Activated CD8-positive, alpha-beta memory T cell treated with anti-CD3 and anti-CD28 coated beads, Interleukin-2, amount 10 ng/mL, durations not matched to agents 7 days and 5 days (primary cell): Measurements from ENCODE around the gene USP28. TPM values are rescaled to one million over a fixed set of nuclear protein-coding genes. Genes with fewer than 3 reads are reported as not detected.
"Not testable (repeated sequence)": the region's sequence is repeated elsewhere in the genome, so short reads cannot be mapped to it uniquely, and the experiment has no call there.

Experiments used
- ATAC-seq: fragments of 150-1000 bp; cut with Tn5 transposase; one replicate; pipeline ENCODE4 v1.10.0; 2021; ENCODE audit warnings: moderate library complexity
- CTCF ChIA-PET: fragments of 350-600 bp; sonication (Branson Sonifier 250); formaldehyde crosslinking; loops from one replicate; lab custom pipeline; 2021; ENCODE audit warnings: antibody characterized with exemption; lab: Charles Lee
- DNase-seq: peaks from one replicate; pipeline ENCODE4 v3.0.0-alpha.2; 2020
- H3K27ac Mint-ChIP-seq: one replicate; pipeline ENCODE4 v1.8.0; 2021; ENCODE audit warnings: mild to moderate bottlenecking, mixed read lengths
- H3K27me3 Mint-ChIP-seq: one replicate; pipeline ENCODE4 v1.8.0; 2021; ENCODE audit warnings: mixed read lengths
- H3K36me3 Mint-ChIP-seq: one replicate; pipeline ENCODE4 v1.8.0; 2021; ENCODE audit warnings: mild to moderate bottlenecking, mixed read lengths
- H3K4me1 Mint-ChIP-seq: one replicate; pipeline ENCODE4 v1.8.0; 2021; ENCODE audit warnings: mixed read lengths
- H3K4me3 Mint-ChIP-seq: one replicate; pipeline ENCODE4 v1.8.0; 2021; ENCODE audit warnings: mild to moderate bottlenecking, moderate library complexity, mixed read lengths
- H3K9me3 Mint-ChIP-seq: one replicate; pipeline ENCODE4 v1.8.0; 2022; ENCODE audit warnings: low read depth, mixed read lengths
- total RNA-seq, 2 experiments: library from RNA; stranded (reverse); gene quantifications; one replicate each; pipeline ENCODE4 v1.2.3, GENCODE V29; 2021

Gene USP28
- total RNA-seq, 2 experiments from 2014 or later = 50.5 to 65.1 TPM

DNA sequence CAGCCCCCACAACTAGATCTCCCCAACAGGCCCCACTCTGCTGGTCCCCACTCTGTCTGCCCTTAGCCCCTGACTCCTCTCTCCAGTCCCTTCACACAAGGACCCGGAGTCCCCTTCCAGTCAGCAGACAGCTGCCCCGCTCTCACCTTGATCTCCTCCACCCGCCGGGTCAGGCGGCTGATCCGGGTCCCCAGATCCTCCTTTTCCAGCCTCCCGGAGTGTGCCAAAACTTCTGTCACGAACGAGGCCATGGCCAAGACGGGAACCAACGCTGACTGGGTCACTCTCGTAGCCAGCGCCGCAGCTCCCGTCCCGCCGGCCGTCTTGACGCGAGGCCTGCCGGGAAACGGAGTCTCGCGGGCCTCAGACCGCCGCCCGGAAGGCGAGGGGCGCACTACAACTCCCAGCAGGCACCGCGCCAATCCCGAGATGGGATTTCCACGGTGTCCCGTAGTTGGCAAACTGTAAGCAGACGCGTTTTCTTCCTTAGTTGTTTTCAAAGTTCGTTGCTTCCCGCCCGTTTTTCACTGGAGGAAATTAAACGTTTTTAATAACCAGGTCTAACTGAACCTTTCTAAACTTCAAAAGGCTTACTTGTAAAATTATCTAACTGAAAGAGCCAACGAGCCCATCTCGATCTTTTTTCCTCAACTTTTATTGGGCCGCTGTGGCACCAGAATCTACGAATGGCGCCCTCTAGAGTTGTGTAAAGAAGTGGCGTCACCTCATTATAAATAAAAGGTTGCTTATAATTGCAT is 101.8 kb downstream of the USP28 start, which contains the start of gene ZW10:
TSS of gene ZW10 (minus strand) at position 277 of the 758 bp plus-strand sequence. CDS start at position 251, 26 bp downstream.
- no peaks in the 10 kb centered on the region for H3K9me3 Mint-ChIP-seq
- CTCF ChIA-PET = interaction anchor here (0.6 to 1.9 kb wide), 18 partner anchors 9 to 469 kb away, joined by 3 to 18 read pairs (median 3); partner anchors contain the start of genes TTC12 and USP28
- ATAC-seq = peak; percentile 98
- peaks cover 31% of the 10 kb centered on the region for H3K4me1 Mint-ChIP-seq
- peak within 1 kb of the TSS; percentile 100 for H3K4me3 Mint-ChIP-seq
- DNase-seq = peak; percentile 96
- H3K27ac Mint-ChIP-seq = peak within 1 kb of the TSS; percentile 94
- peaks cover 3% of the 10 kb centered on the region for H3K27me3 Mint-ChIP-seq
- H3K36me3 Mint-ChIP-seq = peaks cover 5% of the 10 kb centered on the region

DNA sequence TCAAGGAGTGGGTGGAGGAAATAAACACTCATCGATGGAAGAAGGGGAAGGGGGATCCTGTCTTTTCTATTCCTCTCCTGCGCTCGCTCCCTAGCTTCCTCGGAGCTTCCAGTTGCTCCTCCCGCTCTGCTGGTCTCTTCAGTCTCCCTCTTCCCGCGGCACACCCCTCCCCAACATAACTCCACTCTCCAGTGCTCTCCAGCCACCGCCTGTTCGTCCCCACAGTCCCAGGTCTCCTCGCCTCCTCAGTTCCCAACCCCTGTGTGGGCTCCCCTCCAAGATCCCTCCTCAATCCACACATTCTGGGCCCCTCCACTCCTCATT is 102.3 kb downstream of the USP28 start:
- H3K27me3 Mint-ChIP-seq = peaks cover 3% of the 10 kb centered on the region
- H3K36me3 Mint-ChIP-seq = peaks cover 8% of the 10 kb centered on the region
- peak overlapping the region; percentile 94 for H3K27ac Mint-ChIP-seq
- no peak for ATAC-seq
- no peak for DNase-seq
- H3K4me3 Mint-ChIP-seq = peak overlapping the region; percentile 100
- peaks cover 31% of the 10 kb centered on the region for H3K4me1 Mint-ChIP-seq
- CTCF ChIA-PET = interaction anchor here (0.6 to 1.9 kb wide), 17 partner anchors 8 to 469 kb away, joined by 3 to 18 read pairs (median 3); partner anchors contain the start of genes TTC12 and USP28
- no peaks in the 10 kb centered on the region for H3K9me3 Mint-ChIP-seq

- peak overlapping the region; percentile 100 for H3K4me3 Mint-ChIP-seq
- ATAC-seq (no peak), DNase-seq (no peak)
- H3K9me3 Mint-ChIP-seq = no peaks in the 10 kb centered on the region
- H3K4me1 Mint-ChIP-seq = peaks cover 34% of the 10 kb centered on the region
- no peaks in the 10 kb centered on the region for H3K27me3 Mint-ChIP-seq
- CTCF ChIA-PET = interaction anchor here (0.7 to 1.9 kb wide), 4 partner anchors 35 to 482 kb away, joined by 3 to 6 read pairs (median 3); no protein-coding TSS in a partner anchor
- peaks cover 17% of the 10 kb centered on the region for H3K36me3 Mint-ChIP-seq
- no peak overlapping the region for H3K27ac Mint-ChIP-seq
Measured at GRCh38 chr11:113771964-113772363, 103.4 kb downstream of the USP28 start.

DNA sequence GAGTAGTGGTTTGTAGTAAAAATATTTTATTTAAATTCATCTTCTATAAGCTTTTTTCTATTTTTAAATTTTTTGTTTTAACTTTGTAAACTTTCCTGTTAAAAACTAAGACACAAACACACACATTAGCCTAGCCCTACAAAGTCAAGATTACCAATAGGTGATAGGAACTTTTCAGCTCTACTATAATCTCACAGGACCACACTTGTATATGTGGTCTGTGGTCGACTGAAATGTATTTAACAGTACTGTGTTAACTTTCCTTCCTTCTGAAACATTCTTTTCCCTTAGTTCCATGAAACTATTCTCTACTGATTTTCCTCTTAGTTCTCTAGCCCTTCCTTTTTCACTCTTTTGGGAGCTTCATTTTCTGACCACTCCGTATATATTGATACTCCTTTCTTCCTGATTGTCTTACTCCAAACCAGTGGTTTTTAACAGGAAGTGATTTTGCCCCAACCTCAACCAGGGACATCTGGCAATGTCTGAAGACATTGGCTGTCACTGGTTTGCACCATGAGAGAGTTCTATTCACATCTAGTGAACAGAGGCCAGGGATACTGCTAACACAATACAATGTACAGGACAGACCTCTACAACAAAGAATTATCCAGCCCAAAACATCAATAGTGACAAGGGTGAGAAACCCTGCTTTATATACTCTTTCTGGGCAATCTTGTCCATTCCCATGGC is 110.7 kb downstream of the USP28 start:
- peaks cover 23% of the 10 kb centered on the region for H3K4me1 Mint-ChIP-seq
- no peaks in the 10 kb centered on the region for H3K9me3 Mint-ChIP-seq
- no peaks in the 10 kb centered on the region for H3K27me3 Mint-ChIP-seq
- no peak for ATAC-seq
- CTCF ChIA-PET = interaction anchor here (2.8 kb wide), 1 partner anchor 9 kb away, joined by 10 read pairs; the partner anchor contains the start of gene ZW10
- no peak overlapping the region for H3K4me3 Mint-ChIP-seq
- no peak overlapping the region for H3K27ac Mint-ChIP-seq
- DNase-seq = no peak
- H3K36me3 Mint-ChIP-seq = peaks cover 52% of the 10 kb centered on the region

GRCh38 chr11:113763040-113763439 is 112.3 kb downstream of the USP28 start:
- H3K9me3 Mint-ChIP-seq, H3K27me3 Mint-ChIP-seq, H3K27ac Mint-ChIP-seq, H3K4me3 Mint-ChIP-seq, ATAC-seq, DNase-seq: not testable (repeated sequence)
- CTCF ChIA-PET = interaction anchor here (2.8 kb wide), 1 partner anchor 10 kb away, joined by 10 read pairs; the partner anchor contains the start of gene ZW10
- peaks cover 56% of the 10 kb centered on the region for H3K36me3 Mint-ChIP-seq
- peaks cover 20% of the 10 kb centered on the region for H3K4me1 Mint-ChIP-seq

GRCh38 chr11:113760241-113760640 is 115.1 kb downstream of the USP28 start:
- Mint-ChIP-seq H3K4me3 (no peak overlapping the region), H3K36me3 (peaks cover 51% of the 10 kb centered on the region), H3K9me3 (no peaks in the 10 kb centered on the region), H3K4me1 (peaks cover 13% of the 10 kb centered on the region), H3K27ac (no peak overlapping the region), H3K27me3 (no peaks in the 10 kb centered on the region)
- ATAC-seq = no peak
- CTCF ChIA-PET = no interaction called here
- no peak for DNase-seq

- H3K36me3 Mint-ChIP-seq = peaks cover 23% of the 10 kb centered on the region
- no peaks in the 10 kb centered on the region for H3K27me3 Mint-ChIP-seq
- H3K9me3 Mint-ChIP-seq = no peaks in the 10 kb centered on the region
- no peak overlapping the region for H3K4me3 Mint-ChIP-seq
- ATAC-seq (no peak), DNase-seq (no peak)
- CTCF ChIA-PET = interaction anchor here (1.2 kb wide), 1 partner anchor 44 kb away, joined by 3 read pairs; no protein-coding TSS in a partner anchor
- H3K4me1 Mint-ChIP-seq = no peaks in the 10 kb centered on the region
- no peak overlapping the region for H3K27ac Mint-ChIP-seq
Measured at GRCh38 chr11:113752932-113753331, 122.4 kb downstream of the USP28 start.

Other genes with a start within 250 kb of the USP28 start
- gene TMPRSS5, start 169.3 kb downstream of the USP28 start, total RNA-seq = under 1 TPM; 0.61 to 0.91 TPM
- 10 to 100 TPM; 17.3 to 20.8 TPM for gene ZW10, start 101.9 kb downstream of the USP28 start, total RNA-seq
- gene CLDN25, start 95.8 kb downstream of the USP28 start, total RNA-seq = not detected
- not detected for gene HTR3B, start 29.2 kb upstream of the USP28 start, total RNA-seq
- gene HTR3A, start 99.5 kb upstream of the USP28 start, total RNA-seq = not detected
- gene ZBTB16, start 184.1 kb upstream of the USP28 start, total RNA-seq = 1 to 10 TPM; 3.2 to 3.9 TPM